CD14-positive monocyte (primary cell): ENCODE results near the gene CROT. TPM values are rescaled to one million over a fixed set of nuclear protein-coding genes. Genes with fewer than 3 reads are reported as not detected.

ENCODE experiments used
- DNase-seq, 3 donors: peaks; one replicate each; pipeline ENCODE4 v3.0.0-alpha.2; 2011 to 2022
- H2AFZ ChIP-seq: 2 replicates; pipeline ENCODE4 v1.6.0; 2012; ENCODE audit warnings: mild to moderate bottlenecking, low read depth, low read length, inconsistent platforms; ENCODE audit not compliant: insufficient read depth, poor library complexity, severe bottlenecking
- H3K27ac ChIP-seq, 2 donors: 1 replicate in 1 of 2; 2 replicates in 1 of 2; pipeline ENCODE4 v1.5.1; 2012 to 2013; ENCODE audit warnings: low read length in 2 of 2, control low read depth in 1 of 2, inconsistent platforms in 1 of 2, low read depth in 1 of 2, mild to moderate bottlenecking in 1 of 2
- H3K27me3 ChIP-seq, 2 donors: one replicate each; pipeline versions ENCODE4 v1.6.0 to v1.6.1; 2011 to 2013; ENCODE audit warnings: low read length in 2 of 2; ENCODE audit not compliant: control insufficient read depth in 2 of 2, insufficient read depth in 2 of 2
- H3K36me3 ChIP-seq, 2 donors: replicated peaks in 1 of 2; 1 replicate in 1 of 2; 2 replicates in 1 of 2; pipeline versions ENCODE4 v1.5.1 to v1.6.1; 2012 to 2013; ENCODE audit warnings: low read length in 2 of 2, control low read depth in 1 of 2, inconsistent platforms in 1 of 2, mild to moderate bottlenecking in 1 of 2; ENCODE audit not compliant: insufficient read depth in 2 of 2, control insufficient read depth in 1 of 2
- H3K4me1 ChIP-seq, 2 donors: 1 replicate in 1 of 2; 2 replicates in 1 of 2; pipeline versions ENCODE4 v1.5.1 to v1.6.1; 2012 to 2013; ENCODE audit warnings: low read length in 2 of 2, control low read depth in 1 of 2, inconsistent platforms in 1 of 2, mild to moderate bottlenecking in 1 of 2, moderate library complexity in 1 of 2; ENCODE audit not compliant: insufficient read depth in 2 of 2, control insufficient read depth in 1 of 2
- H3K4me2 ChIP-seq: replicated peaks from 2 replicates; pipeline ENCODE3; 2012; ENCODE audit warnings: low read length, moderate library complexity, mild to moderate bottlenecking; ENCODE audit not compliant: poor library complexity, severe bottlenecking; ENCODE audit errors: extremely low read depth
- H3K4me3 ChIP-seq, 3 experiments: fragments of 200-600 bp in 1 of 3; sonication (generic) in 1 of 3; replicated peaks in 1 of 3; 1 replicate in 2 of 3; 2 replicates in 1 of 3; pipeline ENCODE4 v1.5.1; 2011 to 2013; ENCODE audit warnings: low read length in 3 of 3, mild to moderate bottlenecking in 3 of 3, control low read depth in 2 of 3, low read depth in 2 of 3, inconsistent platforms in 1 of 3, moderate library complexity in 1 of 3
- H3K79me2 ChIP-seq: 2 replicates; pipeline ENCODE4 v1.6.0; 2012; ENCODE audit warnings: mild to moderate bottlenecking, control low read depth, inconsistent platforms, low read length, moderate library complexity; ENCODE audit not compliant: insufficient read depth
- H3K9ac ChIP-seq: 2 replicates; pipeline ENCODE4 v1.6.0; 2017; ENCODE audit warnings: low read length, mild to moderate bottlenecking; ENCODE audit not compliant: insufficient read depth, poor library complexity, severe bottlenecking
- H3K9me3 ChIP-seq, 2 donors: replicated peaks in 1 of 2; 1 replicate in 1 of 2; 2 replicates in 1 of 2; pipeline versions ENCODE4 v1.5.1 to v1.6.1; 2012 to 2013; ENCODE audit warnings: low read length in 2 of 2, control low read depth in 1 of 2; ENCODE audit not compliant: control insufficient read depth in 1 of 2, insufficient read depth in 1 of 2
- H4K20me1 ChIP-seq: 2 replicates; pipeline ENCODE4 v1.6.0; 2012; ENCODE audit warnings: mild to moderate bottlenecking, low read length, control low read depth, moderate library complexity; ENCODE audit not compliant: insufficient read depth
- H3K27ac Mint-ChIP-seq, 7 donors: one replicate each; pipeline ENCODE4 v1.8.0; 2020; ENCODE audit warnings: mild to moderate bottlenecking in 7 of 7, mixed read lengths in 7 of 7, moderate library complexity in 6 of 7, inconsistent platforms in 2 of 7
- H3K27me3 Mint-ChIP-seq, 3 donors: one replicate each; pipeline ENCODE4 v1.8.0; 2021 to 2022; ENCODE audit warnings: low read depth in 3 of 3, mild to moderate bottlenecking in 3 of 3, mixed read lengths in 3 of 3, moderate library complexity in 3 of 3, inconsistent platforms in 1 of 3
- H3K36me3 Mint-ChIP-seq, 2 donors: one replicate each; pipeline ENCODE4 v1.8.0; 2020; ENCODE audit warnings: mixed read lengths in 2 of 2, inconsistent platforms in 1 of 2, mild to moderate bottlenecking in 1 of 2
- H3K4me1 Mint-ChIP-seq: one replicate; pipeline ENCODE4 v1.8.0; 2020; ENCODE audit warnings: mild to moderate bottlenecking, mixed read lengths
- H3K4me3 Mint-ChIP-seq, 2 donors: one replicate each; pipeline ENCODE4 v1.8.0; 2020; ENCODE audit warnings: mild to moderate bottlenecking in 2 of 2, mixed read lengths in 2 of 2, moderate library complexity in 1 of 2
- H3K9me3 Mint-ChIP-seq, 7 donors: one replicate each; pipeline ENCODE4 v1.8.0; 2020 to 2022; ENCODE audit warnings: mixed read lengths in 7 of 7, mild to moderate bottlenecking in 6 of 7, moderate library complexity in 6 of 7, inconsistent platforms in 2 of 7
- WGBS: methylation state at CpG from one replicate; pipeline ENCODE4 v1.1.5; 2013; ENCODE audit warnings: missing lambda C conversion rate; ENCODE audit not compliant: insufficient coverage; 5-methylcytosine and 5-hydroxymethylcytosine counted together
- intact Hi-C, 2 donors: fragments of 100-400 bp; cut with micrococcal nuclease; formaldehyde crosslinking; loops; one replicate each; pipeline versions ENCODE4 v1.15.0 to v1.15.1; 2023
- polyA plus RNA-seq, 3 donors: library from polyadenylated mRNA; depleted of rRNA in 1 of 3; unstranded in 2 of 3; stranded (reverse) in 1 of 3; fragments of 300-500 nt in 2 of 3; fragments of >200 nt in 1 of 3; fragmentation: Illumina TruSeq in 2 of 3; gene quantifications; 1 replicate in 2 of 3; 2 replicates in 1 of 3; pipeline ENCODE4 v1.2.3, GENCODE V29; 2012 to 2021
- TF ChIP-seq, protein P1 (sequence below): fragments of 200-600 bp; IDR thresholded peaks from one replicate; pipeline ENCODE4 v1.8.0; 2022; ENCODE audit warnings: antibody characterized with exemption, mild to moderate bottlenecking

The CROT gene
- polyA plus RNA-seq, 3 donors = 1.1 to 2.2 (median 1.4) TPM

- H3K27ac ChIP-seq = no peak overlapping the region
- no peak overlapping the region for H3K4me2 ChIP-seq
- Mint-ChIP-seq H3K9me3 (no peaks in the 10 kb centered on the region), H3K27me3 (peaks cover 0 to 6% (median 0%) of the 10 kb centered on the region in 3 donors), H3K27ac (no peak overlapping the region), H3K4me3 (no peak overlapping the region), H3K36me3 (no peaks in the 10 kb centered on the region), H3K4me1 (no peaks in the 10 kb centered on the region)
- DNase-seq = no peak
- TF ChIP-seq, protein P1, sequence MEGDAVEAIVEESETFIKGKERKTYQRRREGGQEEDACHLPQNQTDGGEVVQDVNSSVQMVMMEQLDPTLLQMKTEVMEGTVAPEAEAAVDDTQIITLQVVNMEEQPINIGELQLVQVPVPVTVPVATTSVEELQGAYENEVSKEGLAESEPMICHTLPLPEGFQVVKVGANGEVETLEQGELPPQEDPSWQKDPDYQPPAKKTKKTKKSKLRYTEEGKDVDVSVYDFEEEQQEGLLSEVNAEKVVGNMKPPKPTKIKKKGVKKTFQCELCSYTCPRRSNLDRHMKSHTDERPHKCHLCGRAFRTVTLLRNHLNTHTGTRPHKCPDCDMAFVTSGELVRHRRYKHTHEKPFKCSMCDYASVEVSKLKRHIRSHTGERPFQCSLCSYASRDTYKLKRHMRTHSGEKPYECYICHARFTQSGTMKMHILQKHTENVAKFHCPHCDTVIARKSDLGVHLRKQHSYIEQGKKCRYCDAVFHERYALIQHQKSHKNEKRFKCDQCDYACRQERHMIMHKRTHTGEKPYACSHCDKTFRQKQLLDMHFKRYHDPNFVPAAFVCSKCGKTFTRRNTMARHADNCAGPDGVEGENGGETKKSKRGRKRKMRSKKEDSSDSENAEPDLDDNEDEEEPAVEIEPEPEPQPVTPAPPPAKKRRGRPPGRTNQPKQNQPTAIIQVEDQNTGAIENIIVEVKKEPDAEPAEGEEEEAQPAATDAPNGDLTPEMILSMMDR = no peak
- H2AFZ ChIP-seq = no peak overlapping the region
- intact Hi-C loops = no loop called here
- no peaks in the 10 kb centered on the region for H3K4me1 ChIP-seq
- 95% methylated on average over 4 of the region's 5 CpGs for WGBS
- no peak overlapping the region for H3K4me3 ChIP-seq
- no peaks in the 10 kb centered on the region for H3K27me3 ChIP-seq
- no peaks in the 10 kb centered on the region for H3K9me3 ChIP-seq
- no peaks in the 10 kb centered on the region for H3K36me3 ChIP-seq
- no peak overlapping the region for H3K9ac ChIP-seq
- no peaks in the 10 kb centered on the region for H3K79me2 ChIP-seq
- no peaks in the 10 kb centered on the region for H4K20me1 ChIP-seq
These were observed 78.6 kb downstream of the CROT start for GRCh38 chr7:87424075-87424474.

DNA sequence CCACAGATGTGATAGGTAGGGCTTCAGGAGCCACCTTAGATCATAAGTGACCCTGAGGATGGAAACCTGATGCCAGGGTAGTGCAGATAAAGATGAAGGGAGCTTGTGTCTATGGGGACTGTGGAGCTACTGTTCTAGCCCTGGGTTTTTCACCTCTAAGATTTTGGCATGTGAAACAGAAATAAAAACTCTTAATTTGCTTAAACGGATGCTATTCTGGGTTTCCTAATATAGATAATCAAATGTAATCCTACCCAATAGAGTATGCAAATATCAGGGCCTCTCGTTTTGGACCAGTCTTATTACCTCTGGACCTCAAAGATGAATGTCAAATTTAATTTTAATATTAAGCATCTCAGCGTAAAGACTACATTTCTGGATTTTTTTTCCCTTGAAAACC lies 80.7 kb downstream of the CROT start:
- H3K9me3 Mint-ChIP-seq = no peaks in the 10 kb centered on the region
- no peak for DNase-seq
- Histone ChIP-seq H3K4me3 (no peak overlapping the region), H3K79me2 (no peaks in the 10 kb centered on the region), H2AFZ (no peak overlapping the region), H3K4me1 (no peaks in the 10 kb centered on the region), H3K27me3 (no peaks in the 10 kb centered on the region), H3K27ac (no peak overlapping the region), H4K20me1 (no peaks in the 10 kb centered on the region), H3K4me2 (no peak overlapping the region), H3K9me3 (no peaks in the 10 kb centered on the region), H3K9ac (no peak overlapping the region), H3K36me3 (no peaks in the 10 kb centered on the region)
- peaks cover 0 to 6% (median 0%) of the 10 kb centered on the region in 3 donors for H3K27me3 Mint-ChIP-seq
- TF ChIP-seq, protein P1 = no peak
- WGBS = no CpG with 5 or more reads among the region's 3 CpGs
- intact Hi-C loops = no loop called here
- no peaks in the 10 kb centered on the region for H3K36me3 Mint-ChIP-seq
- H3K27ac Mint-ChIP-seq = no peak overlapping the region
- no peak overlapping the region for H3K4me3 Mint-ChIP-seq
- H3K4me1 Mint-ChIP-seq = no peaks in the 10 kb centered on the region
